Brain microvascular endothelial cell (primary cell): ENCODE measurements around the gene UGGT1.

Experiments used
- DNase-seq: peaks from one replicate; pipeline ENCODE4 v3.0.0-alpha.2; 2020
- H3K27ac ChIP-seq: fragments of 250-450 bp; sonication (Bioruptor Pico); 2 replicates; pipeline ENCODE4 v1.5.1; 2020; ENCODE audit warnings: mild to moderate bottlenecking, moderate library complexity
- H3K27me3 ChIP-seq: fragments of 250-450 bp; sonication (Bioruptor Pico); replicated peaks from 2 replicates; pipeline ENCODE4 v1.5.1; 2020; ENCODE audit warnings: mild to moderate bottlenecking
- H3K36me3 ChIP-seq: fragments of 250-450 bp; sonication (Bioruptor Pico); replicated peaks from 2 replicates; pipeline ENCODE4 v1.5.1; 2020; ENCODE audit warnings: mild to moderate bottlenecking
- H3K4me3 ChIP-seq: 2 replicates; pipeline ENCODE4 v1.5.1; 2011; ENCODE audit warnings: low read depth, mild to moderate bottlenecking, control low read depth, low read length, moderate library complexity
- in situ Hi-C: cut with HindIII; loops from 2 replicates; pipeline ENCODE4 v1.10.0; 2017; ENCODE audit warnings: low sequenced_read_pairs, low pct_ligation_motif_present
- TF ChIP-seq, protein P1 (sequence below): IDR thresholded peaks from 2 replicates; pipeline ENCODE4 v1.5.1; 2011; ENCODE audit warnings: low read depth, mild to moderate bottlenecking, moderate library complexity, low read length, control low read depth, inconsistent platforms; ENCODE audit errors: missing control alignments

Gene UGGT1, protein sequence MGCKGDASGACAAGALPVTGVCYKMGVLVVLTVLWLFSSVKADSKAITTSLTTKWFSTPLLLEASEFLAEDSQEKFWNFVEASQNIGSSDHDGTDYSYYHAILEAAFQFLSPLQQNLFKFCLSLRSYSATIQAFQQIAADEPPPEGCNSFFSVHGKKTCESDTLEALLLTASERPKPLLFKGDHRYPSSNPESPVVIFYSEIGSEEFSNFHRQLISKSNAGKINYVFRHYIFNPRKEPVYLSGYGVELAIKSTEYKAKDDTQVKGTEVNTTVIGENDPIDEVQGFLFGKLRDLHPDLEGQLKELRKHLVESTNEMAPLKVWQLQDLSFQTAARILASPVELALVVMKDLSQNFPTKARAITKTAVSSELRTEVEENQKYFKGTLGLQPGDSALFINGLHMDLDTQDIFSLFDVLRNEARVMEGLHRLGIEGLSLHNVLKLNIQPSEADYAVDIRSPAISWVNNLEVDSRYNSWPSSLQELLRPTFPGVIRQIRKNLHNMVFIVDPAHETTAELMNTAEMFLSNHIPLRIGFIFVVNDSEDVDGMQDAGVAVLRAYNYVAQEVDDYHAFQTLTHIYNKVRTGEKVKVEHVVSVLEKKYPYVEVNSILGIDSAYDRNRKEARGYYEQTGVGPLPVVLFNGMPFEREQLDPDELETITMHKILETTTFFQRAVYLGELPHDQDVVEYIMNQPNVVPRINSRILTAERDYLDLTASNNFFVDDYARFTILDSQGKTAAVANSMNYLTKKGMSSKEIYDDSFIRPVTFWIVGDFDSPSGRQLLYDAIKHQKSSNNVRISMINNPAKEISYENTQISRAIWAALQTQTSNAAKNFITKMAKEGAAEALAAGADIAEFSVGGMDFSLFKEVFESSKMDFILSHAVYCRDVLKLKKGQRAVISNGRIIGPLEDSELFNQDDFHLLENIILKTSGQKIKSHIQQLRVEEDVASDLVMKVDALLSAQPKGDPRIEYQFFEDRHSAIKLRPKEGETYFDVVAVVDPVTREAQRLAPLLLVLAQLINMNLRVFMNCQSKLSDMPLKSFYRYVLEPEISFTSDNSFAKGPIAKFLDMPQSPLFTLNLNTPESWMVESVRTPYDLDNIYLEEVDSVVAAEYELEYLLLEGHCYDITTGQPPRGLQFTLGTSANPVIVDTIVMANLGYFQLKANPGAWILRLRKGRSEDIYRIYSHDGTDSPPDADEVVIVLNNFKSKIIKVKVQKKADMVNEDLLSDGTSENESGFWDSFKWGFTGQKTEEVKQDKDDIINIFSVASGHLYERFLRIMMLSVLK (N-terminal part only)

DNA sequence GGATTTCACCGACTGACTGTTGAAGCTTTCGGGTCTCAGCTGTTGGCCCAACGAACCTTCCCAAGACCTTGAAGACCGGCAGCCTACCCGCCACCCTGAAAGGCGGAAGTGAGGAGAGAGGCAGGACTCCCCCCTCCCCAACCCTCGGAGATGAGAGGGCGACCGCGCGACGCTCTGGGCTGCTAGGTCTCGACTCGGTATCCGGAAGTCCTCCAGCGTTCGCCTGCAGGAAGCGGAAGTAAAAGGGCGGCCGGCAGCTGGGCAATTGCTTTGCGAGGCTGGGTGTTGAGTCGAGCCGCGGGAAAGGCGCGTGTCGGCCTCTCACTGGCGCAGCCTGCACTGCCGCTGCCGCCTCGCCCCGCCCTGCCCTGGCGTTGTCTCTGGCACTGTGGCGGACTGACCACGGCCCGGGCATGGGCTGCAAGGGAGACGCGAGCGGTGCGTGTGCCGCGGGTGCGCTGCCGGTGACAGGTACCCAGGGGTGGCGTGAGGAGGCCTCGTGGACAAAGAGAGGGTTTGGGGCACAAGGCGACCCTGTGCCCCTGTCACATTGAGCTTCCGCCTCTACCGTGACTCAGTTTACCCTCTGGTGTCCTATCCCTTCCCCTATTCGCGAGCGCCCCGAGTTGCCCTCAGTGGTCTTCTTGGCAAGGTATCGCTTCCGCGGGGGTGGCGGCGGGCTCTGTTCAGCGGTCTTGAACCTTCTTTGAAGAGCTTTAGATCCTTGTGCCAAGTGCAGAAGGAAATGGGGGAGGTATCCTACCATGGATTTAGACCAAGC, at the start of gene UGGT1:
TSS of gene UGGT1 (plus strand) at position 256 of the 781 bp plus-strand sequence. CDS start at position 414, 158 bp downstream.
- TF ChIP-seq, protein P1, sequence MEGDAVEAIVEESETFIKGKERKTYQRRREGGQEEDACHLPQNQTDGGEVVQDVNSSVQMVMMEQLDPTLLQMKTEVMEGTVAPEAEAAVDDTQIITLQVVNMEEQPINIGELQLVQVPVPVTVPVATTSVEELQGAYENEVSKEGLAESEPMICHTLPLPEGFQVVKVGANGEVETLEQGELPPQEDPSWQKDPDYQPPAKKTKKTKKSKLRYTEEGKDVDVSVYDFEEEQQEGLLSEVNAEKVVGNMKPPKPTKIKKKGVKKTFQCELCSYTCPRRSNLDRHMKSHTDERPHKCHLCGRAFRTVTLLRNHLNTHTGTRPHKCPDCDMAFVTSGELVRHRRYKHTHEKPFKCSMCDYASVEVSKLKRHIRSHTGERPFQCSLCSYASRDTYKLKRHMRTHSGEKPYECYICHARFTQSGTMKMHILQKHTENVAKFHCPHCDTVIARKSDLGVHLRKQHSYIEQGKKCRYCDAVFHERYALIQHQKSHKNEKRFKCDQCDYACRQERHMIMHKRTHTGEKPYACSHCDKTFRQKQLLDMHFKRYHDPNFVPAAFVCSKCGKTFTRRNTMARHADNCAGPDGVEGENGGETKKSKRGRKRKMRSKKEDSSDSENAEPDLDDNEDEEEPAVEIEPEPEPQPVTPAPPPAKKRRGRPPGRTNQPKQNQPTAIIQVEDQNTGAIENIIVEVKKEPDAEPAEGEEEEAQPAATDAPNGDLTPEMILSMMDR, result no peak
- H3K27ac ChIP-seq, result peak within 1 kb of the TSS; percentile 75
- H3K27me3 ChIP-seq, result no peaks in the 10 kb centered on the region
- DNase-seq, result peak; percentile 95
- in situ Hi-C loops, result no loop called here
- H3K36me3 ChIP-seq, result no peaks in the 10 kb centered on the region
- H3K4me3 ChIP-seq, result peak within 1 kb of the TSS; percentile 99

DNA sequence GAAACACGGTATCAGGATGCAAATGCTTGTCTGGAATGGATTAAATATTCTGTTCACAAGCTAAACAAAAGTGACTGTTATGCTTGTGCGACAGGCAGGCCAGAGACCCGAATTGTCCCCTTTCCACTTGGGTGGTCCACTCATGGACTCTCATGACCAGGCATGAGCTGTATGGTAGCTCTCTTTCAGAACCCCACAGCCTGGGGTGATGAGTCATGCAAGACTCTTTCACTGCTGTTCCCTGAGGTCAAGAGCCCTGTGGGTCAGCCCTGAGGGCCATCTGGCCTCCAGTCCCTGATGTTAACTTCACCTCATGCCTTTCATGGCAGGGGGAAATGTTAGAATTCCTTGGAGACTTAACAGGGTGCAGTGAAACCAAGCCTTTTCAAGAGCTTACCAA, 49.4 kb upstream of the UGGT1 start:
- in situ Hi-C loops, result no loop called here
- Histone ChIP-seq H3K27me3 (no peaks in the 10 kb centered on the region), H3K27ac (no peak overlapping the region), H3K36me3 (no peaks in the 10 kb centered on the region), H3K4me3 (no peak overlapping the region)
- TF ChIP-seq, protein P1, result no peak
- no peak for DNase-seq

DNA sequence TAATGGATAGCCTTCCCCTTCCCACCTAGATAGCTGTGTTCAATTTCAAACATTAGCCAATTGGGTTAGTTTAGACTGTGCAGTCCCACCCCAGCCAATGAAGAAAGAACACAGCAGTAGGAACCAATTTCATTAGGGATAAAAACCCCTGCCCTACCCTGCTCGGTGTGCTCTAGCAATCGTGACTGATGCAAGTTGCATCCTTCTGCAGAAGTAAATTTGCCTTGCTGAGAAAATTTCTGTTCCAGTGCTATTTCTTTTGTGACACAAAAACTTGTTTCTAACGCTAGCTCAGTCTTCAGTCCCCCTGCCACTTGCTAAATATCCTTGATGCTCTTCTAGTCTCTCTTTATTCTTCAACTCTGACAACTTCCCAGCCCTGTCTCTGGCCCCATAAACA, 48.0 kb upstream of the UGGT1 start:
- DNase-seq, result no peak
- Histone ChIP-seq H3K27me3 (no peaks in the 10 kb centered on the region), H3K27ac (no peak overlapping the region), H3K4me3 (no peak overlapping the region), H3K36me3 (no peaks in the 10 kb centered on the region)
- in situ Hi-C loops, result no loop called here
- TF ChIP-seq, protein P1, result no peak

DNA sequence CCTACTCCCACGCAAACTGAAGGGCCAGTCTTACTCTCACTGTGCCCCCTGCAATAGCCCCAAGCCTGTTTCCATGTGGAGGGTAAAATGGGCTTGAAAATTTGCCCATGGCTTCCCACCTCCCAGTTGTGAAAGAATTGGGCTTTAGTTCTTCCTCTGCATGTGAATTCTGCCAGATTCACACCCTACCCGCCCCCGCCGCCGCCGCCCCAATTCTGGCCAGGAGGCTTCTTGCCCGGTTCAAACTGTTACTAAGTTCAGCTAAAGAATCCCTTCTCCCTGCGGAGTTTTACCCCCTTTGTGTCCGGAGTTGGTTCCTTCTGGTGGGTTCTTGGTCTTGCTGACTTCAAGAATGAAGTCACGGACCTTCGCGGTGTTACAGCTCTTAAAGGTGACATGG, 37.7 kb upstream of the UGGT1 start:
- in situ Hi-C loops, result no loop called here
- H3K27me3 ChIP-seq, result no peaks in the 10 kb centered on the region
- H3K4me3 ChIP-seq, result no peak overlapping the region
- DNase-seq, result no peak
- no peak overlapping the region for H3K27ac ChIP-seq
- TF ChIP-seq, protein P1, result no peak
- H3K36me3 ChIP-seq, result no peaks in the 10 kb centered on the region
